GM18951 (cell line): ENCODE results near the gene C3orf22.

ENCODE experiments used
- POLR2A ChIP-seq: IDR thresholded peaks from 4 replicates; pipeline ENCODE4 v1.6.1; 2011; ENCODE audit warnings: mild to moderate bottlenecking; ENCODE audit not compliant: insufficient read length, insufficient read depth; ENCODE audit errors: extremely low read depth
- in situ Hi-C: fragments of 300-500 bp; cut with MboI; formaldehyde crosslinking; loops from one replicate; pipeline ENCODE4 v1.12.0; 2022; ENCODE audit warnings: low sequenced_read_pairs, mixed read lengths, inconsistent platforms; ENCODE audit not compliant: unreplicated experiment

C3orf22 gene

DNA sequence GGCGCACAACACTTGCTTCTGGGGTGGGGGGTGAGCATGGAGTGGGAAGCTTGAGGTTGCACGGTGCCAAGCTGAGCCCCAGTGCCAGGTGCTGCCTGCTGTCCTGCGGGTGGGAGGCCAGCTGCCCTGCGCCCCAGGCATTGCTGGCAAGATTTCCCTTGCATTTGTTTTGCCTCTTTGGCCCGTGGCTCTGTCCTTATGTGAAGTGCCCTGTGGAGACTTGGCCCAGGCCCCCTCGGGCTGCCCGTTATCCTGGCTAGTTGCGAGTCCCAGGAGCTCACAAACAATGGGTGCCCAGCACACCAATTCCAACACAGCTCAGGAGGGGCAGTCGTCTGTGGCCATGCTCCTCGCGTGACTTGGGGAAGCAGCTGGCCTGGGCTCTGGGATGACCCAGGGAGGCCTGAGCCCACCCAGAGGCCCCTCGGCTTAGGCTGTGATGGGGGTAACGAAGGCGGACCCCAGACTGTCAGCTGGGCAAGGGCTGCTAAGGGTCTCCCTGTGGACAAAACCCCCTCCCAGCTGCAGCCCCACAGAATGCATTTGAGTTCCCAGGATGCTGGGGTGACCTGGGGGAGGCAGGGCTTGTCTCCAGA is 5.9 kb downstream of the C3orf22 start:
- in situ Hi-C loops, result no loop called here

DNA sequence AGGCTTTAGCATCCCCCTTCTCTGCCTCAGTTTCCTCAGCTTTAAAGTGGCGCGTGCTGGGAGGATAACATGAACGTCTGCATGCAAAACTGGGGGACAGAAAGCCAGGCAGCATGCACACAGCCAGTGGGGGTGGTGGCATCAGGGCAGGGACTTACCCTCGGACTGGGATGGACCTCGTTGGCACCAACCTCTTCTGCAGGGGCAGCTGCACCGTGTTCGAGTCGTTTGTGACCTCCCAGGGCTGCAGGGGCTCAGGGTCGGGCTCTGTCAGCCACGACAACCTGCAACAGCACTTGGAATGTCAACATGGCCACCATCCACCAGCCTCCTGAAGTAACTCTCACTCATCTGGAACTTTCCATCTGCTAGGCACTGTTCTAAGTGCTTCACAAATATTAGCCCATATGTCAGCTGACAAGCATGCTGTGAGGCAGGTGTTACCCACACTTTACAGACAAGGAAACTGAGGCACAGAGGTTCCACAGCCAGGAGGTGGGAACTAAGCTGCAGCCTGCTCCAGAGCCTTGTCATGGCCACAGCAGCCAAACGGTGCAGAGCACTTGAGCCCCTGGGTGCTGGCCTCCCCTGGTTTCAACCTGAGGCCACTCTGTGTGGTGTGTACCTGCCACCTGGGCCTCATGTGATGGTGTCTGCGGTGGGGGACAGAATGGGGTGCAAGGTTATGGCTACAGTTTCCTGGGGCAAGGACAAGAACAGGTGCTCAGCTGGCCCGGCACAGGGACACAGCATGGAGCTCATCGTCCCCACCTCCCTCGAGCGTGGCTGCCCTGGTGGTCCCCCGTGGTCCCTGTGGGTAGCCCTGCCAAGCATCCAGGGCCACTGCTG is 6.7 kb downstream of the C3orf22 start:
- TF ChIP-seq POLR2A, result no peak

More for the DNA sequence above, 5.9 kb downstream of the C3orf22 start:
- no peak for TF ChIP-seq POLR2A

DNA sequence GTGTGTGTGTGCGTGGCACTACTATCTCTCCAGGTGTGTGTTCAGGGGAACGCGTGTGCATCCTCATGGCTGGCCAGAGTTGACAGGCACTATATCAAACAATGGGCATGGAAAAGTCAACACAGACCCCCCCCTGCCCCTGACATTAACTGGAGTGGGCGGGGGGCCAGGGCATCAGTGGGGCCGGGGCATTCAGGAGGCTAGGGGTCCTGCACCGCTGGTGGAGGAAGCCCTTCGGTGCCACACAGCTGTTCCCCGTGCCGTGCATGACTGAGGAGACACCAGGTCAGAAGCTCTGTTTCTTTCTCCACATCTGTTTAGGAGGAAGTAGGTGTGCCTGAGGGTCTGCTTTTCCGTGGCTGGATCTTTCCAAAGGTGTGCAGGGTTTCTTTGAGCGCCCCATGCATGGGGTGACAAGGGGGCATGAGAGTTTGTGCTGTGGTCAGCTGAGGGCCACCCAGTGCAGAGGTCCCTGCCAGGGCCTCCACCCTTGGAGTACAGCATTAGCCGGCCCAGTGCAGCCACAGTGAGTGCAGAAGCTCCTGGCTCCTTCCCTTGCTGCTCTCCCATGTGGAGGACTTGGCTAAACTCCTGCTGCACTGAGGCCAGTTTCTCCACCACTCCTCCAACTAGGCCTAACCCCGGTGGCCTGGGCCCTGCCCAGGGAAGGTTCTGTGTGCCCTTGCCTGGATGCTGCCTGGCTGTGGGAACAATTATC is 7.5 kb downstream of the C3orf22 start:
- TF ChIP-seq POLR2A, result no peak
- in situ Hi-C loops, result no loop called here

More for the DNA sequence above, 6.7 kb downstream of the C3orf22 start:
- in situ Hi-C loops, result no loop called here

DNA sequence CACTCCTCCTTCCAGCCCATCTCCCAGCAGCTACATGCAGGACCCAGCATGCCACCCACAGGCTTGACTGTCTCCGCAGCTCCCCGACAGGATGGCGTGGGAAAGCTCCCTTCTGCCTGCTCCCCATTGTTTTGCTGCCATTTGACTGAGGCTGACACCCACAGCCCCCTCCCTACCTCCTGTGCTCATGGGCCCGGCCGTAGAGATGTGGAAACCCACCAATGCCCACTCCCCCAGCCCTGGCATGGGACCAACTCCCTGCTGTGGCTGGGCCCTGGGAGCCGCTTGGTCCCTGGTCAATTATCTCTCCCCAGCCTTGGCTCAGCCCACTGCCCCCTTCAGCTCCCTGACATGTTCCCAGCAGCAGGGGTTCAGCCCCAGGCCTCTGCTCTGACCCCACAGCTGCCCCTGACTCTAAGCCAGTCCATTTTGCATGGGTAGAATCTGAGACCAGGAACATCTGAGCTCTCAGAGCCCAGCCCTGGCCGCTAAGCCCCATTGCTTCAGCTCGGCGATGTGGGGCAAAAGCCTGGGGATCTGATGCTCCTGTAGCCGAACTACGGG is 8.2 kb downstream of the C3orf22 start:
- no peak for TF ChIP-seq POLR2A
- in situ Hi-C loops, result no loop called here

DNA sequence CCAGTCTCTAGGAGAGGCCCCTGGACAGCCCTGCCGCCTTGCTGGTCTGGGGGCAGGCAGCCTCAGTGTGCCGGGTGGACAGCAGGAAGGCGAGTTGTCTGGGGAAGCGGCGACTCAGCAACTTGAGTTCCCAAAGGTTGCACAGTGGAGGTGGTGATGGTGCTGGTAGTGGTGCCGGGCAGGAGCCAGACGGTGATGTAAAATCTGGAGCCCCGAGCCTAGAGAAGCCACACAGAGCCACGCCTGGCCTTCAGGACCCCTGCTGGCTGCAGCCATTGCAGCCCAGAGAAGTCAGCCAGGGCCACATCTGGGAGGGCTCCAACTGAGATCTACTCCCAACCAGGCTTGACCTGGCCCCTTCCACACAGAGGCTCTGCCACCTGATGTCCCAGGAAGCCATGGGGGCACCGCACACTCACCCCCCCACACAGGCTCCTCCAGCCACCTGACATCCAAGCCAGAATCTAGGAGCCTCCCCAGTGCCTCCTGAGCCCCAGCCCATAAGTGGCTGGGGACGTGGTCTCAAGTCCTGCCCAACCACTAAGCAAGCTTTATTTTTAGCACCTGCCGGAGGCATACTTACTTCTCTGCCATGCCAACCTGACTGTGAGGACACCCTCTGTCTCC is 8.8 kb downstream of the C3orf22 start:
- no peak for TF ChIP-seq POLR2A
- in situ Hi-C loops, result no loop called here

DNA sequence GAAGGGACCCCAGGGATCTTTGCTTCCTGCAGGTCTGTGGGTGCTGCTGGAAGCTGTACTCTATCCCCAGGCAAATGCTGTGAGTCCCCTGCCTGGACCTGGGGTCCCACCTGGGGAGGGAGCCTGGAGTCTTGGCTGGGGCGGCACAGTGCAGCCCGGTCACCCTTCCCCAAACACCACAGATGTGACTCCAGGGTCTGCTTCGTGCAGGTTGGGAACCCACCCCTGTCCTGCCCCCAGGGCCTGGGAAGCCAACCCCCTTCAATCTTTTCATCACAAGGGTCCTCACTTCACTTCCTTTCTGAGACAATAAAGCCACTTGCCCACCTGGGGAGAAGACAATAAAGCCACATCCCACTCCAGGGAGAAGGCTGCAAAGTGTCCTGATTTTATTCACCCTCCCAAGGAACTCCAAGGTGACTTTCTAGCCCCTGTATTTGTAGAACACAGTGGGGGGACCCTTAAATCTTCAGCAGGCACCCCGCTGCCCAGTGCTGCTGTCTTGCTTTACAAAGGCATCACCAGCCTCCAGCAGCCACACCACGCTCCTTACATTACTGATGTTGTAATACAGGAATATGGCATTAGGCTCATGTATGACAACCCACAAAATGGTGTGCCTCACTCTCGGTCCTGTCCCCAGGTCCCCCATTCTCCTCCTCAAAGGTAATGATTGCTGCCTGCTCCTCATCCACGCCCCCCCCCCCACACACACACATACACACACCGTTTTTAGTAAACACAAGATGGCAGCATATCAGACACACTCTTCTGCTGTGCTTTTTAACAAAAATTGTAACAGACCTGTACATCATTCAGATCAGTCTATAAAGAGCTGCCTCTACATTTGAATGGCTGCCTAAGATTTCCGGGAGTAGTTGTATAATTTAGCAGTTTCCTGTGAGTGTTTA is 9.9 kb downstream of the C3orf22 start:
- in situ Hi-C loops, result no loop called here
- TF ChIP-seq POLR2A, result no peak

DNA sequence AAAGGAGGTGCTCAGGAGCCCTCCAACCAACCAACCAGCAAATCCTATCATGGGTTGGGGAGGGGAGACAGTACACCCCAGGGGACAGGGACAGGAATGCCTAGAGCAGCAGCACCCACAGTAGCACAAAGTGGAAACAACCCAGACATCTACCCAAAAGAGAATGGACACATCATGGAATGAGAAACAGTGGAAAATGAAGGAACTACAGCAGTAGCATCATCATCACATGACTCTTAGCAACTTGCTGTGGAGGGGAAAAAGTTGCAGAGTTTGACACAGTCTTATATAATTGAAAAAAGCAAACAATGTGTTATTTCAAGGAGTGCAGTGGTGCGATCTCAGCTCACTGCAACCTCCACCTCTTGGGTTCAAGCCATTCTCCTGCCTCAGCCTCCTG is 11.0 kb downstream of the C3orf22 start:
- no peak for TF ChIP-seq POLR2A
- in situ Hi-C loops, result no loop called here

DNA sequence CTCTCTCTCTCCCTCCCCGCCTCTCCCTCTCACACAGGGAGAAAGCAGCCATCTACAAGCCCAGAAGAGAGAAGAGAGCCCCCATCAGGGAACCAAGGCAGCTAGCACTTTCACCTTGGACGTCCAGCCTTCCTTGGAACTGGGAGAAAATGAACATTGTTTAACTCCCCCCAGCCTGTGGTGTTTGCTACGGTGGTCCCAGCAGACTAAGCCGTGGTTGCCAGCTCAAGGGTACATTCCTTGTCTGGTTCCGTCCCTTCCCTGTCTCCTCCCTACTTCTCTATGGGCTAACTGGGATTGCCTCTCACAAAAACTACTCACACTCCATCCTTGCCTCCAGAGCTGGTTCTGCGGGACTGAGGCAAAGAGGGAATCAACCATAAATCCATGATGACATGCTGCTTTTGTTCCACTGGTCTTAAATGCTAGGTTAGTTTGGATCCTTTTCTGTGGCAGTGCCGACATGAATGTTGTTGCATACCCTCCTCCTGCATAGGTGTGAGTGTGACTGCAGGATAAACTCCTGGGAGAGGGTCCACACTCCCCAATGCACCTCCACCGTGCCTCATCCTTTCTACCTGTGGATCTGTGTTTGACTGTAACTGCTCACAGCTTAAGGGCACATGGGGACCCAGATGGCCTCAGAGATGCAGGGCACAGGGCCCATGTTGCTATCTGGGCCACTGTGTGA is 12.0 kb downstream of the C3orf22 start:
- in situ Hi-C loops, result no loop called here

DNA sequence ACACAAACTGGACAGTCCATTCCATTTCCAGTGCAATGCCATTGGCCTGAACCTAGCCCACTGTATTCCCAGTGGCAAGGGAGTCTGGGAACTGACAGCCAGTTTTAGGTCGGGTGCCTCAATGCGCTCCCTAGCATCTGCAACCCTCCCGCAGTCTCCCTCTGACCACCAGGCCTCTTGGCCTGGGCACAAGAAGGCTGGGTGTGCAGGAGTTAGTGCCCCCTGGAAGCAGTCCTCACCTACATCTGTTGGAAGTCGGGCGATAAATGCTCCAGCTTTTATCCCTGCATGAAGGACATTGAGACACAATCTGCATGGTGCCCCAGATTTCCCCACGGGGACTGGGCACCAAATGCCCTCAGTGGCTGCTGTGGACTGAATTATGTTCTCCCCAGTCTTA is 12.7 kb downstream of the C3orf22 start:
- TF ChIP-seq POLR2A, result no peak
- in situ Hi-C loops, result no loop called here

More for the DNA sequence above, 12.0 kb downstream of the C3orf22 start:
- TF ChIP-seq POLR2A, result no peak

DNA sequence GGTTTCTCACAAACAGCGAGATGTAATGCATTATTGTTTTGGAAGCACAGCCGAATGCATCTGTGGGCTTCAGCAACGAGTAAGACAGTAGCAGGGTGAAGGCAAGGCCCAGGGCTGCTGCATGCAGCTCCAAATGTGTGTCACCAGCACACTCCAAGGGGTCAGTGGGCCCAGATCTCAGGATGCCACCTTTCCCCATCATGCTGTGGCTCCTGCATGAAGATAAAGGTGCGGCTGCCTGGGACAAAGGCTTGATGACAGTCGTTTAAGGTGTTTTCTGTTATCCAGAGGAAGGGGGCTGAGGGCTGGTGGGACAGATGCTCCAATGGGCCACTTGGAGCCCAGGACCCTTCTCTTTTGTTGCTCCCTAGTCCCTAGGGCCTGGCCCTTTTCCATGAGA is 13.2 kb downstream of the C3orf22 start:
- in situ Hi-C loops, result no loop called here
- no peak for TF ChIP-seq POLR2A

DNA sequence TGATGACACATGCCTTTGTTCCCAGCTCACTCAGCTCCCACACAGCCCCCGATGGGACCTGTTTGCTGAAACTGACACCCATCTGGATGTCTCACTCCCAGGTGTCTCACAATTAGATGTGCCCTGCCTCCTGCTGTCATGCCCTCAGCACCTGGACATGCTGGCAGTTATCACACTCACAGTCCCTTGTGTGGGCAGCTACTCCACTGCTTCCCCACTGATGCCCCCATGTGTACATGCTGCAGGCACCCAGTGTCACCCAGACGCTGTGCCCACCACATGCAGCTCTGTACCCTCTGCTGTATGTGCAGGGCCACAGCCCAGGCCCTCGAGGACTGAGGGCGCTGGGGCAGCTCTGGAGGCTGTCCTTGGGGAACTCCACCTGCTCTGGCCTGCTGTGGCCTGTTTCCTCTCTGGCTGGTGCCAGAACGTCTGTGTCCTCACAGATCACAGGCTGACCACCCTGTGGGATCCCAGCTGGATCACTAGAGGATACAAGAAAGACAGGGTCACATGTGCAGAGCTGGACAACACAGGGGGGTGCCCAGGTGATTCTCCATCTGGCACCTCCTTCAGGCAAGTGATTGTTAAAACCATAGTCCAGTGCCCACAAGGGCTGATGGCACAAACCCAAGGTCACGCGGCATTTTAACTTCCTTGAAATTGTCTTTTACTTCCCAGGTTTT is 14.0 kb downstream of the C3orf22 start:
- in situ Hi-C loops, result no loop called here

More for the DNA sequence above, 14.0 kb downstream of the C3orf22 start:
- TF ChIP-seq POLR2A, result no peak
